H1 (cell line): Measurements from ENCODE around the gene NEURL1. TPM values are rescaled to one million over a fixed set of nuclear protein-coding genes. Genes with fewer than 3 reads are reported as not detected.

Experiments
- CTCF ChIA-PET: fragments of 300-600 bp; sonication (Branson Sonifier 250); formaldehyde crosslinking; loops from one replicate; lab custom pipeline; 2021; ENCODE audit not compliant: partially characterized antibody; lab: Charles Lee
- POLR2A ChIA-PET: fragments of 300-600 bp; sonication (Branson Sonifier 250); formaldehyde crosslinking; loops from one replicate; lab custom pipeline; 2021; ENCODE audit warnings: inconsistent platforms; ENCODE audit not compliant: partially characterized antibody; lab: Charles Lee
- DNase-seq, 2 experiments: peaks; one replicate each; pipeline versions ENCODE4 v3.0.0 to v3.0.0-alpha.2; 2010 to 2022; ENCODE audit warnings: low spot score in 2 of 2, low read depth in 1 of 2, mixed read lengths in 1 of 2
- FAIRE-seq: peaks from 2 replicates; lab custom pipeline; 2011; peaks lifted over from hg19 to GRCh38; lab: Jason Lieb, UNC
- H2AFZ ChIP-seq: 2 replicates; pipeline ENCODE4 v1.8.1; 2012; ENCODE audit warnings: low read length, inconsistent platforms
- H2AK5ac ChIP-seq: 2 replicates; pipeline ENCODE4 v1.6.1; 2013; ENCODE audit warnings: low read depth, low read length
- H2BK120ac ChIP-seq: replicated peaks from 2 replicates; pipeline ENCODE3; 2013; ENCODE audit warnings: low read depth, low read length, inconsistent platforms
- H2BK12ac ChIP-seq: 2 replicates; pipeline ENCODE4 v1.6.1; 2013; ENCODE audit warnings: low read depth, low read length
- H2BK15ac ChIP-seq: 2 replicates; pipeline ENCODE4 v1.6.1; 2013; ENCODE audit warnings: low read length
- H2BK20ac ChIP-seq: 2 replicates; pipeline ENCODE4 v1.6.1; 2013; ENCODE audit warnings: low read length
- H2BK5ac ChIP-seq: 2 replicates; pipeline ENCODE4 v1.6.1; 2013; ENCODE audit warnings: low read depth, low read length
- H3K14ac ChIP-seq: 2 replicates; pipeline ENCODE4 v1.6.1; 2013; ENCODE audit warnings: inconsistent platforms; ENCODE audit not compliant: insufficient read length
- H3K18ac ChIP-seq: 2 replicates; pipeline ENCODE4 v1.6.1; 2013; ENCODE audit warnings: low read length; ENCODE audit errors: extremely low read depth
- H3K23ac ChIP-seq: 2 replicates; pipeline ENCODE4 v1.6.1; 2013; ENCODE audit warnings: inconsistent platforms; ENCODE audit not compliant: insufficient read length
- H3K23me2 ChIP-seq: 2 replicates; pipeline ENCODE4 v1.6.1; 2013; ENCODE audit warnings: low read depth, low read length
- H3K27ac ChIP-seq: 2 replicates; pipeline ENCODE4 v1.6.1; 2011; ENCODE audit warnings: low read depth, low read length, inconsistent platforms
- H3K27me3 ChIP-seq, 4 experiments: replicated peaks in 1 of 4; 1 replicate in 1 of 4; 2 replicates in 3 of 4; pipeline versions ENCODE4 v1.6.1 to v1.8.1; 2011 to 2013; ENCODE audit warnings: low read length in 3 of 4, mild to moderate bottlenecking in 3 of 4, inconsistent platforms in 2 of 4, mixed read lengths in 2 of 4, moderate library complexity in 1 of 4; ENCODE audit not compliant: control insufficient read depth in 3 of 4, insufficient read depth in 3 of 4; ENCODE audit errors: extremely low read depth in 1 of 4
- H3K36me3 ChIP-seq, 4 experiments: 2 replicates each; pipeline versions ENCODE4 v1.6.1 to v1.8.1; 2011 to 2013; ENCODE audit warnings: mild to moderate bottlenecking in 4 of 4, low read length in 3 of 4, moderate library complexity in 2 of 4, control low read depth in 1 of 4, inconsistent platforms in 1 of 4; ENCODE audit not compliant: insufficient read depth in 4 of 4, control insufficient read depth in 2 of 4
- H3K4ac ChIP-seq: replicated peaks from 2 replicates; pipeline ENCODE3; 2013; ENCODE audit warnings: low read length, low read depth, mixed read lengths, inconsistent platforms; ENCODE audit not compliant: insufficient read length
- H3K4me1 ChIP-seq, 4 experiments: replicated peaks in 1 of 4; 1 replicate in 1 of 4; 2 replicates in 3 of 4; pipeline versions ENCODE4 v1.6.1 to v1.8.1; 2011 to 2013; ENCODE audit warnings: low read length in 3 of 4, inconsistent platforms in 2 of 4, mixed read lengths in 1 of 4; ENCODE audit not compliant: insufficient read depth in 4 of 4, control insufficient read depth in 3 of 4
- H3K4me2 ChIP-seq, 2 experiments: 2 replicates each; pipeline versions ENCODE4 v1.6.1 to v1.8.1; 2011 to 2013; ENCODE audit warnings: low read depth in 2 of 2, low read length in 2 of 2, control low read depth in 1 of 2, inconsistent platforms in 1 of 2, mild to moderate bottlenecking in 1 of 2; ENCODE audit not compliant: insufficient read depth in 1 of 2
- H3K4me3 ChIP-seq, 4 experiments: fragments of 200-600, 300-600 bp in 1 of 4; sonication (generic), shearing (Covaris generic), sonication (Bioruptor Twin) in 1 of 4; 2 replicates each; pipeline versions ENCODE4 v1.5.1 to v1.8.1; 2011 to 2016; ENCODE audit warnings: low read length in 4 of 4, low read depth in 3 of 4, control low read depth in 2 of 4, inconsistent platforms in 2 of 4, mild to moderate bottlenecking in 2 of 4, mixed read lengths in 1 of 4, moderate library complexity in 1 of 4; ENCODE audit not compliant: insufficient read depth in 2 of 4; ENCODE audit errors: extremely low read depth in 1 of 4
- H3K56ac ChIP-seq: replicated peaks from 2 replicates; pipeline ENCODE3; 2013; ENCODE audit warnings: low read depth, mild to moderate bottlenecking, mixed read lengths, low read length, inconsistent platforms; ENCODE audit not compliant: insufficient read length
- H3K79me1 ChIP-seq: 2 replicates; pipeline ENCODE4 v1.6.1; 2013; ENCODE audit warnings: low read depth, low read length, control low read depth
- H3K79me2 ChIP-seq, 2 experiments: 2 replicates each; pipeline versions ENCODE4 v1.6.1 to v1.8.1; 2012 to 2013; ENCODE audit warnings: low read length in 2 of 2, mild to moderate bottlenecking in 2 of 2, inconsistent platforms in 1 of 2; ENCODE audit not compliant: insufficient read depth in 2 of 2, control insufficient read depth in 1 of 2
- H3K9ac ChIP-seq, 4 experiments: replicated peaks in 1 of 4; 1 replicate in 1 of 4; 2 replicates in 3 of 4; pipeline versions ENCODE4 v1.6.1 to v1.8.1; 2011 to 2013; ENCODE audit warnings: low read depth in 3 of 4, low read length in 3 of 4, control low read depth in 2 of 4, mild to moderate bottlenecking in 2 of 4, moderate library complexity in 2 of 4, inconsistent platforms in 1 of 4; ENCODE audit errors: extremely low read depth in 1 of 4
- H3K9me3 ChIP-seq, 2 experiments: 2 replicates each; pipeline versions ENCODE4 v1.6.1 to v1.8.1; 2012 to 2013; ENCODE audit warnings: mild to moderate bottlenecking in 2 of 2, moderate library complexity in 2 of 2, control low read depth in 1 of 2, inconsistent platforms in 1 of 2, low read depth in 1 of 2, low read length in 1 of 2, mixed read lengths in 1 of 2; ENCODE audit not compliant: insufficient read depth in 2 of 2
- H4K20me1 ChIP-seq, 2 experiments: replicated peaks in 1 of 2; 2 replicates each; pipeline versions ENCODE3 to v1.8.1; 2011 to 2013; ENCODE audit warnings: inconsistent platforms in 2 of 2, low read length in 2 of 2, mild to moderate bottlenecking in 1 of 2; ENCODE audit not compliant: insufficient read depth in 2 of 2, control insufficient read depth in 1 of 2
- H4K5ac ChIP-seq: 2 replicates; pipeline ENCODE4 v1.6.1; 2013; ENCODE audit warnings: low read length, low read depth, mixed read lengths, inconsistent platforms; ENCODE audit not compliant: insufficient read length
- H4K8ac ChIP-seq: 2 replicates; pipeline ENCODE4 v1.8.0; 2013; ENCODE audit warnings: mild to moderate bottlenecking, moderate library complexity, low read length, inconsistent platforms; ENCODE audit not compliant: insufficient read depth; ENCODE audit errors: extremely low read depth
- H4K91ac ChIP-seq: replicated peaks from 2 replicates; pipeline ENCODE3; 2013; ENCODE audit warnings: low read length, mixed read lengths, inconsistent platforms; ENCODE audit not compliant: insufficient read length
- CBX8 ChIP-seq: fragments of 300-800, 300-1000 bp; sonication (generic); IDR thresholded peaks from 2 replicates; pipeline ENCODE4 v1.7.1; 2016; ENCODE audit warnings: low read depth, low read length, borderline replicate concordance
- EP300 ChIP-seq, 2 experiments: IDR thresholded peaks; 1 replicate in 1 of 2; 2 replicates in 1 of 2; pipeline ENCODE4 v1.6.1; 2011 to 2012; ENCODE audit warnings: low read depth in 2 of 2, low read length in 2 of 2, mild to moderate bottlenecking in 2 of 2, borderline replicate concordance in 1 of 2, inconsistent platforms in 1 of 2, moderate library complexity in 1 of 2
- GABPA ChIP-seq: IDR thresholded peaks from 2 replicates; pipeline ENCODE4 v1.6.1; 2011; ENCODE audit warnings: mild to moderate bottlenecking, low read length, moderate library complexity, borderline replicate concordance; ENCODE audit not compliant: insufficient read depth
- KDM1A ChIP-seq: fragments of 200-600, 300-600 bp; sonication (generic); IDR thresholded peaks from 2 replicates; pipeline ENCODE4 v1.7.1; 2016; ENCODE audit warnings: mild to moderate bottlenecking, low read length, borderline replicate concordance
- MAX ChIP-seq: IDR thresholded peaks from 2 replicates; pipeline ENCODE4 v1.6.1; 2012; ENCODE audit warnings: inconsistent platforms
- NANOG ChIP-seq: IDR thresholded peaks from 2 replicates; pipeline ENCODE4 v1.6.1; 2011; ENCODE audit warnings: low read length, low read depth, mild to moderate bottlenecking, inconsistent platforms; ENCODE audit not compliant: insufficient read depth, poor library complexity, severe bottlenecking
- POU5F1 ChIP-seq: IDR thresholded peaks from 2 replicates; pipeline ENCODE4 v1.6.1; 2011; ENCODE audit warnings: low read depth, mild to moderate bottlenecking, low read length, moderate library complexity
- RNF2 ChIP-seq: fragments of 200-900, 300-1000 bp; sonication (generic); IDR thresholded peaks from 2 replicates; pipeline ENCODE4 v1.7.1; 2016; ENCODE audit warnings: borderline replicate concordance, low read depth, mild to moderate bottlenecking, antibody characterized with exemption, low read length; ENCODE audit not compliant: poor library complexity, severe bottlenecking; ENCODE audit errors: missing control alignments
- SP2 ChIP-seq: IDR thresholded peaks from 2 replicates; pipeline ENCODE4 v1.6.1; 2012; ENCODE audit warnings: mild to moderate bottlenecking, low read length, inconsistent platforms
- SRF ChIP-seq: IDR thresholded peaks from 2 replicates; pipeline ENCODE4 v1.6.1; 2011; ENCODE audit warnings: mild to moderate bottlenecking, low read depth, low read length, moderate library complexity
- SUZ12 ChIP-seq: fragments of 200-600 bp; sonication (generic); IDR thresholded peaks from 2 replicates; pipeline ENCODE4 v1.6.1; 2012; ENCODE audit warnings: mild to moderate bottlenecking, inconsistent platforms, low read length, moderate library complexity, mixed read lengths
- TEAD4 ChIP-seq: IDR thresholded peaks from 2 replicates; pipeline ENCODE4 v1.6.1; 2012; ENCODE audit warnings: low read depth, low read length, inconsistent platforms, mixed read lengths
- YY1 ChIP-seq: IDR thresholded peaks from 2 replicates; pipeline ENCODE4 v1.6.1; 2011; ENCODE audit warnings: low read depth, mild to moderate bottlenecking, low read length
- polyA plus RNA-seq, 7 experiments: library from polyadenylated mRNA; depleted of rRNA in 3 of 7; stranded (reverse) in 5 of 7; unstranded in 2 of 7; fragments of >200 nt in 5 of 7; fragments of 200-250 nt in 2 of 7; gene quantifications; 1 replicate in 5 of 7; 2 replicates in 1 of 7; 4 replicates in 1 of 7; pipeline versions ENCODE4 v1.2.1 to v1.2.3, GENCODE V29; 2011 to 2013; ENCODE audit warnings: missing spikeins in 2 of 7, mixed read lengths in 2 of 7
- total RNA-seq: library from RNA; stranded (reverse); fragmentation: NEBNext Ultra II Directional; extraction: Animal tissue kit (Norgen Biotek cat#: 25700); gene quantifications from 2 replicates; pipeline ENCODE4 v1.2.1, GENCODE V29; 2021
- TF ChIP-seq, protein P1 (sequence below): IDR thresholded peaks from 2 replicates; pipeline ENCODE4 v1.6.1; 2011; ENCODE audit warnings: low read depth, mild to moderate bottlenecking, low read length; ENCODE audit not compliant: insufficient read depth

The NEURL1 gene
- total and polyA plus RNA-seq, 2 of the 8 experiments (the other 6 are each of a cell fraction or from before 2014, with no cell fraction given) = 0.54 to 0.58 TPM

DNA sequence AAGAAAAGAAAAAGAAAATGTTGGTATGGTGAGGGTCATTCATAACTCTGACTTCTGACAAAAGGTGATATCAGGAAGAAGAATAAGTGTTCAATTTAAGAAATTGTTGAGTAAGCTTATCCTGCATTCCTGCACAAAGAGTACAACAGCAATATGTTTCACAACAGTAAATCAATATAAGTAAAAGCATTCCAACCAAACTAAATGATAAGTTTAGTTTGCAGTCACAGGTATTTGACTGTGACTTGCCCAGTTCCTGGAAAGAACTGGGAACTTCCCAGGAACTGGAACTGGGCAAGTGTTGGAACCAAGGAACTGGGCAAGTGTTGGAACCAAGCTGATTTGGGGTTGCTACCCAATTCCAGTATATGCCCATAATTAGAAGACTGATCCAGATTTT, 35.0 kb downstream of the NEURL1 start:
- no peak overlapping the region for H3K4me3 ChIP-seq
- H3K4ac ChIP-seq = no peak overlapping the region
- H3K23ac ChIP-seq = no peak overlapping the region
- no peak overlapping the region for H4K8ac ChIP-seq
- no peak overlapping the region for H2AFZ ChIP-seq
- H2BK120ac ChIP-seq = no peak overlapping the region
- no peak overlapping the region for H3K9ac ChIP-seq
- no peak overlapping the region for H3K56ac ChIP-seq
- H3K36me3 ChIP-seq = no peaks in the 10 kb centered on the region
- no peak overlapping the region for H2BK12ac ChIP-seq
- H3K79me2 ChIP-seq = no peaks in the 10 kb centered on the region
- DNase-seq = no peak
- no peaks in the 10 kb centered on the region for H3K23me2 ChIP-seq
- no peak overlapping the region for H2BK5ac ChIP-seq
- H2BK20ac ChIP-seq = no peak overlapping the region
- no peak overlapping the region for H3K4me2 ChIP-seq
- H4K20me1 ChIP-seq = no peaks in the 10 kb centered on the region
- POLR2A ChIA-PET = no interaction called here
- H4K91ac ChIP-seq = no peak overlapping the region
- peaks cover 3 to 15% of the 10 kb centered on the region in 2 experiments; a peak in 2 of 4 replicates for H3K9me3 ChIP-seq
- no peak overlapping the region for H2BK15ac ChIP-seq
- H3K14ac ChIP-seq = no peak overlapping the region
- no peak overlapping the region for H4K5ac ChIP-seq
- no peak overlapping the region for H2AK5ac ChIP-seq
- H3K4me1 ChIP-seq = peaks cover 0 to 3% (median under 1%) of the 10 kb centered on the region in 4 experiments; a peak in 1 of 7 replicates
- H3K27me3 ChIP-seq = no peaks in the 10 kb centered on the region; a peak in 1 of 7 replicates
- no peak for FAIRE-seq
- H3K79me1 ChIP-seq = no peaks in the 10 kb centered on the region
- H3K18ac ChIP-seq = no peak overlapping the region
- CTCF ChIA-PET = interaction anchor here (1.0 to 1.7 kb wide), 5 partner anchors 9 to 173 kb away, joined by 3 to 5 read pairs (median 3); no protein-coding TSS in a partner anchor
- H3K27ac ChIP-seq = no peak overlapping the region
- TF ChIP-seq NANOG (no peak), EP300 (IDR thresholded peaks at IDR 0.05; ENCODE audit: borderline replicate concordance in 1 of 2, low read depth in 2 of 2, low read length in 2 of 2) (no peak), YY1 (no peak), RNF2 (no peak), SRF (no peak), POU5F1 (no peak), KDM1A (no peak), SP2 (no peak), MAX (no peak), CBX8 (no peak), SUZ12 (no peak), TEAD4 (no peak), GABPA (no peak)
- TF ChIP-seq, protein P1, sequence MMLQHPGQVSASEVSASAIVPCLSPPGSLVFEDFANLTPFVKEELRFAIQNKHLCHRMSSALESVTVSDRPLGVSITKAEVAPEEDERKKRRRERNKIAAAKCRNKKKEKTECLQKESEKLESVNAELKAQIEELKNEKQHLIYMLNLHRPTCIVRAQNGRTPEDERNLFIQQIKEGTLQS = no peak
